Natural killer cell treated with Interleukin-12 subunit alpha and Interleukin-12 subunit beta and Interleukin-15 and Interleukin-18, amount 100 ng/mL, for 72 hours (primary cell): Measurements from ENCODE around the gene SURF6. TPM values are rescaled to one million over a fixed set of nuclear protein-coding genes. Genes with fewer than 3 reads are reported as not detected.
"Not testable (repeated sequence)": the region's sequence is repeated elsewhere in the genome, so short reads cannot be mapped to it uniquely, and the experiment has no call there.

Experiments
- ATAC-seq, 2 donors: fragments of 150-1000 bp; cut with Tn5 transposase in 1 of 2; sonication (Bioruptor Pico), chemical (Tn5 transposase) in 1 of 2; 2 replicates each; pipeline ENCODE4 v1.10.0; 2021
- DNase-seq: peaks from one replicate; pipeline ENCODE4 v3.0.0; 2022; ENCODE audit warnings: low spot score
- H3K27ac Mint-ChIP-seq, 2 donors: 1 replicate in 1 of 2; 2 replicates in 1 of 2; pipeline ENCODE4 v1.8.0; 2022; ENCODE audit warnings: mixed read lengths in 2 of 2, mild to moderate bottlenecking in 1 of 2, moderate library complexity in 1 of 2
- H3K27me3 Mint-ChIP-seq, 2 donors: 1 replicate in 1 of 2; 2 replicates in 1 of 2; pipeline ENCODE4 v1.8.0; 2022; ENCODE audit warnings: mixed read lengths in 2 of 2
- H3K36me3 Mint-ChIP-seq: one replicate; pipeline ENCODE4 v1.8.0; 2022; ENCODE audit warnings: mixed read lengths
- H3K4me1 Mint-ChIP-seq, 2 donors: 1 replicate in 1 of 2; 2 replicates in 1 of 2; pipeline ENCODE4 v1.8.0; 2022; ENCODE audit warnings: low read depth in 2 of 2, mixed read lengths in 2 of 2, mild to moderate bottlenecking in 1 of 2
- H3K4me3 Mint-ChIP-seq: one replicate; pipeline ENCODE4 v1.8.0; 2022; ENCODE audit warnings: mixed read lengths
- H3K9me3 Mint-ChIP-seq: 2 replicates; pipeline ENCODE4 v1.8.0; 2022; ENCODE audit warnings: mixed read lengths
- total RNA-seq, 2 donors: library from RNA; stranded (reverse); gene quantifications; one replicate each; pipeline ENCODE4 v1.2.3, GENCODE V29; 2022

SURF6 gene
- total RNA-seq, 2 donors from 2014 or later, result 11.5 to 23.9 TPM

- not testable (repeated sequence) for ATAC-seq, H3K9me3 Mint-ChIP-seq, H3K4me3 Mint-ChIP-seq, H3K36me3 Mint-ChIP-seq, H3K4me1 Mint-ChIP-seq, DNase-seq, H3K27ac Mint-ChIP-seq
- H3K27me3 Mint-ChIP-seq, result peaks cover 5 to 20% of the 10 kb centered on the region in 2 donors
Observed at GRCh38 chr9:133299996-133300395, 36.0 kb downstream of the SURF6 start.

- Mint-ChIP-seq H3K4me3 (no peak overlapping the region), H3K27me3 (peaks cover 19 to 54% of the 10 kb centered on the region in 2 donors), H3K4me1 (no peaks in the 10 kb centered on the region), H3K36me3 (peaks cover 11% of the 10 kb centered on the region), H3K27ac (no peak overlapping the region), H3K9me3 (peaks cover 3% of the 10 kb centered on the region)
- no peak for DNase-seq
- ATAC-seq, result no peak
Observed at GRCh38 chr9:133294257-133294656, 41.7 kb downstream of the SURF6 start.

- peaks cover 3% of the 10 kb centered on the region for H3K9me3 Mint-ChIP-seq
- H3K27me3 Mint-ChIP-seq, result peaks cover 16 to 34% of the 10 kb centered on the region in 2 donors
- no peak overlapping the region for H3K27ac Mint-ChIP-seq
- ATAC-seq, result no peak
- no peak for DNase-seq
- no peaks in the 10 kb centered on the region for H3K4me1 Mint-ChIP-seq
- H3K36me3 Mint-ChIP-seq, result peaks cover 11% of the 10 kb centered on the region
- no peak overlapping the region for H3K4me3 Mint-ChIP-seq
Observed at GRCh38 chr9:133290751-133291302, 45.2 kb downstream of the SURF6 start.

- Mint-ChIP-seq H3K27ac (no peak overlapping the region), H3K4me1 (no peaks in the 10 kb centered on the region), H3K27me3 (peaks cover 4 to 12% of the 10 kb centered on the region in 2 donors), H3K36me3 (peaks cover 11% of the 10 kb centered on the region), H3K4me3 (no peak overlapping the region), H3K9me3 (peaks cover 3% of the 10 kb centered on the region)
- no peak for ATAC-seq
- DNase-seq, result no peak
Observed at GRCh38 chr9:133286523-133286922, 49.5 kb downstream of the SURF6 start.

- no peak overlapping the region for H3K27ac Mint-ChIP-seq
- no peaks in the 10 kb centered on the region for H3K4me1 Mint-ChIP-seq
- peaks cover 4 to 7% of the 10 kb centered on the region in 2 donors for H3K27me3 Mint-ChIP-seq
- ATAC-seq (no peak), DNase-seq (no peak)
- H3K9me3 Mint-ChIP-seq, result no peaks in the 10 kb centered on the region
- H3K36me3 Mint-ChIP-seq, result peaks cover 5% of the 10 kb centered on the region
- H3K4me3 Mint-ChIP-seq, result no peak overlapping the region
Observed at GRCh38 chr9:133285252-133285775, 50.7 kb downstream of the SURF6 start.

- Mint-ChIP-seq H3K36me3 (no peaks in the 10 kb centered on the region), H3K4me3 (no peak overlapping the region), H3K27me3 (no peaks in the 10 kb centered on the region), H3K4me1 (no peaks in the 10 kb centered on the region), H3K27ac (no peak overlapping the region), H3K9me3 (no peaks in the 10 kb centered on the region)
- DNase-seq, result no peak
- no peak for ATAC-seq
Observed at GRCh38 chr9:133284362-133284761, 51.6 kb downstream of the SURF6 start.

GRCh38 chr9:133283255-133284032 is 52.5 kb downstream of the SURF6 start:
- not testable (repeated sequence) for H3K36me3 Mint-ChIP-seq, H3K27ac Mint-ChIP-seq, ATAC-seq, H3K9me3 Mint-ChIP-seq, H3K4me3 Mint-ChIP-seq, H3K27me3 Mint-ChIP-seq, H3K4me1 Mint-ChIP-seq, DNase-seq

GRCh38 chr9:133282464-133283238 is 53.3 kb downstream of the SURF6 start:
- Mint-ChIP-seq H3K27ac (no peak overlapping the region), H3K4me3 (no peak overlapping the region), H3K4me1 (no peaks in the 10 kb centered on the region), H3K9me3 (no peaks in the 10 kb centered on the region), H3K27me3 (peaks cover 0 to 4% of the 10 kb centered on the region in 2 donors), H3K36me3 (no peaks in the 10 kb centered on the region)
- ATAC-seq (no peak), DNase-seq (no peak)

- no peak overlapping the region for H3K4me3 Mint-ChIP-seq
- ATAC-seq (no peak), DNase-seq (no peak)
- no peaks in the 10 kb centered on the region for H3K36me3 Mint-ChIP-seq
- no peak overlapping the region for H3K27ac Mint-ChIP-seq
- H3K9me3 Mint-ChIP-seq, result no peaks in the 10 kb centered on the region
- H3K27me3 Mint-ChIP-seq, result peaks cover 9% of the 10 kb centered on the region in 2 donors
- H3K4me1 Mint-ChIP-seq, result no peaks in the 10 kb centered on the region
Observed at GRCh38 chr9:133280392-133280791, 55.6 kb downstream of the SURF6 start.

Other genes starting within 250 kb of the SURF6 start
- gene RALGDS, start 214.9 kb downstream of the SURF6 start, total RNA-seq, result 100 to 1,000 TPM; 138 to 159 TPM
- 1 to 10 TPM; 4.1 to 7.2 TPM for gene GBGT1, start 172.3 kb downstream of the SURF6 start, total RNA-seq
- gene OBP2B, start 126.9 kb downstream of the SURF6 start, total RNA-seq, result not detected
- under 1 TPM; 0.25 to 0.69 TPM for gene ABO, start 61.0 kb downstream of the SURF6 start, total RNA-seq
- 10 to 100 TPM; 34.8 to 43.3 TPM for gene MED22, start 11.9 kb upstream of the SURF6 start, total RNA-seq
- 1,000 to 10,000 TPM; 1,580 to 1,944 TPM for gene RPL7A, start 12.0 kb upstream of the SURF6 start, total RNA-seq
- gene SURF1, start 20.3 kb upstream of the SURF6 start, total RNA-seq, result 10 to 100 TPM; 26.0 to 28.4 TPM
- gene SURF2, start 20.4 kb upstream of the SURF6 start, total RNA-seq, result 10 to 100 TPM; 15.2 to 21.6 TPM
- gene SURF4, start 39.9 kb upstream of the SURF6 start, total RNA-seq, result 100 to 1,000 TPM; 390 to 433 TPM
- under 1 TPM in 1 of 2 donors, not detected in 1; 0.19 TPM for gene STKLD1, start 40.2 kb upstream of the SURF6 start, total RNA-seq
- gene REXO4, start 81.8 kb upstream of the SURF6 start, total RNA-seq, result 10 to 100 TPM; 34.3 to 55.1 TPM
- 1 to 10 TPM in 1 of 2 donors, under 1 TPM in 1; 0.67 to 1.1 TPM for gene ADAMTS13, start 86.2 kb upstream of the SURF6 start, total RNA-seq
- gene CACFD1, start 123.8 kb upstream of the SURF6 start, total RNA-seq, result 1 to 10 TPM; 2.4 to 7.0 TPM
- gene SLC2A6, start 142.9 kb upstream of the SURF6 start, total RNA-seq, result 10 to 100 TPM; 15.0 to 42.3 TPM
- not detected for gene MYMK, start 188.8 kb upstream of the SURF6 start, total RNA-seq
- not detected for gene ADAMTSL2, start 198.5 kb upstream of the SURF6 start, total RNA-seq